Panc1 (cell line): Measurements from ENCODE around the gene SYNCRIP. TPM values are rescaled to one million over a fixed set of nuclear protein-coding genes. Genes with fewer than 3 reads are reported as not detected.

Experiments
- ATAC-seq: fragments of 200-7000 bp; cut with Tn5 transposase; 2 replicates; pipeline ENCODE4 v1.9.1; 2020; ENCODE audit warnings: mild to moderate bottlenecking, moderate library complexity
- BruUV-seq: library from RNA; stranded (reverse); fragments of 400-500 nt; replicated peaks from 2 replicates; lab custom pipeline; 2021; lab: Mats Ljungman, UMichigan
- CTCF ChIA-PET: fragments of 300-600 bp; sonication (Branson Sonifier 250); formaldehyde crosslinking; loops from one replicate; lab custom pipeline; 2022; ENCODE audit warnings: antibody characterized with exemption; lab: Charles Lee
- POLR2A ChIA-PET: fragments of 300-600 bp; sonication (Branson Sonifier 250); formaldehyde crosslinking; loops from one replicate; lab custom pipeline; 2022; ENCODE audit warnings: antibody characterized with exemption; lab: Charles Lee
- DNase-seq: peaks from one replicate; pipeline ENCODE4 v3.0.0-alpha.2; 2010; ENCODE audit warnings: low read depth, low spot score
- H3K27ac ChIP-seq: 2 replicates; pipeline ENCODE4 v1.5.1; 2011; ENCODE audit warnings: mild to moderate bottlenecking, low read length, inconsistent platforms
- H3K27me3 ChIP-seq: fragments of 200-500 bp; sonication (Bioruptor generic); 2 replicates; pipeline ENCODE4 v1.6.0; 2014; ENCODE audit warnings: low read length, inconsistent platforms; ENCODE audit not compliant: control insufficient read depth, insufficient read depth
- H3K36me3 ChIP-seq: fragments of 200-500 bp; sonication (Bioruptor generic); 2 replicates; pipeline ENCODE4 v1.5.1; 2014; ENCODE audit warnings: inconsistent platforms, mild to moderate bottlenecking, low read length, moderate library complexity; ENCODE audit not compliant: control insufficient read depth, insufficient read depth
- H3K4me1 ChIP-seq: 2 replicates; pipeline ENCODE4 v1.5.1; 2011; ENCODE audit warnings: inconsistent platforms, mild to moderate bottlenecking, low read length, moderate library complexity; ENCODE audit not compliant: control insufficient read depth, insufficient read depth
- H3K4me3 ChIP-seq, 2 experiments: 2 replicates each; pipeline ENCODE4 v1.5.1; 2011 to 2012; ENCODE audit warnings: low read depth in 2 of 2, low read length in 2 of 2, mild to moderate bottlenecking in 2 of 2, inconsistent platforms in 1 of 2, moderate library complexity in 1 of 2
- H3K9me3 ChIP-seq: fragments of 200-500 bp; sonication (Bioruptor generic); 2 replicates; pipeline ENCODE4 v1.5.1; 2014; ENCODE audit warnings: low read depth, mild to moderate bottlenecking, inconsistent platforms, low read length, moderate library complexity; ENCODE audit not compliant: control insufficient read depth, insufficient read depth
- POLR2AphosphoS5 ChIP-seq: IDR thresholded peaks from 2 replicates; pipeline ENCODE4 v1.6.1; 2012; ENCODE audit warnings: mild to moderate bottlenecking, low read depth, low read length, moderate library complexity
- SIN3A ChIP-seq: IDR thresholded peaks from 2 replicates; pipeline ENCODE4 v1.6.1; 2012; ENCODE audit warnings: low read depth, mild to moderate bottlenecking, low read length, moderate library complexity, borderline replicate concordance; ENCODE audit not compliant: insufficient read depth
- TCF7L2 ChIP-seq: IDR thresholded peaks from 2 replicates; pipeline ENCODE4 v1.6.1; 2011; ENCODE audit warnings: mild to moderate bottlenecking, low read depth, low read length, inconsistent platforms
- in situ Hi-C: cut with HindIII; loops from 2 replicates; pipeline ENCODE4 v1.10.0; 2016; ENCODE audit warnings: low sequenced_read_pairs, low pct_unique_long_range_greater_than_20kb
- intact Hi-C: fragments of 100-400 bp; cut with micrococcal nuclease; formaldehyde crosslinking; loops from one replicate; pipeline ENCODE4 v1.10.0; 2022; ENCODE audit not compliant: unreplicated experiment
- total RNA-seq: library from RNA; stranded (reverse); gene quantifications from one replicate; pipeline ENCODE4 v1.2.1, GENCODE V29; 2021; ENCODE audit not compliant: unreplicated experiment
- TF ChIP-seq, protein P1 (sequence below): fragments of 450-650 bp; IDR thresholded peaks from 2 replicates; pipeline ENCODE4 v1.5.1; 2017; ENCODE audit warnings: mild to moderate bottlenecking
- TF ChIP-seq, protein P2 (sequence below), 2 experiments: IDR thresholded peaks; 2 replicates each; pipeline ENCODE4 v1.6.1; 2011 to 2012; ENCODE audit warnings: low read depth in 2 of 2, control low read depth in 1 of 2, low read length in 1 of 2, mild to moderate bottlenecking in 1 of 2, moderate library complexity in 1 of 2; ENCODE audit not compliant: insufficient read depth in 1 of 2

SYNCRIP gene
- total RNA-seq, 1 experiment from 2014 or later, result 141 TPM

DNA sequence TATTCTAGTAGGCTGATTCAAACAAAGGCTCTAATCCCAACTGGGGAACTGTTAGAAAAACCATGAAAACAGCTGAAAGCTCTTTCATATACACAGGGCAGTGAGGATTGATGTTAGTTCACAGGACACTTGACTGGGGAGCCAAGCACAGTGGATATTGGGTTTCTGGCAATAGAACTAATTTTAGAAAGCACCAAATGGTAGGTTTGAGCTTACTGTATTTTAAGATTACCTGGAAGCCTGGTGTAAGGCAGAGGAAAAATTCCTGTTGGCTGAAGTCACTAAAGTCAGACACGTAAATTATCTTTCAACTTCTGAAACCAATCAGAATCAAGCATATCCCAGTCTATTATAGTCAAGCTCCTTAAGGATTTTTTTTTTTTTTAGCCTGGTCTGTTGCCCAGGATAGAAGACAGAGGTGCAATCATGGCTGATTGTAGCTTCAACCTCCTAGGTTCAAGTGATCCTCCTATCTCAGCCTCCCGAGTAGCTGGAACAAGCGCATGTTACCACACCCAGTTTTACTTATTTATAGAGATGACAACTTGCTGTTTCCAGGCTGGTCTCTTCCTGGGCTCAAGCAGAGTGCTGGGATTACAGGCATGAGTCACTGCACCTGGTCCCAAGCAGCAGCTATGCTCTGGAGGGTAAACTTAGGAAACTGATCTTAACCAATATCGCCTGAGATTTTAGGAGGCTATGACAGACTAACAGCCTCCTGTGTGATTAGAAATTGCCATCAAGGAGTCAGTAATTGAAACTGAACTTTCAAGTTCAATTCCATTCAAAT lies 32.5 kb upstream of the SYNCRIP start:
- Histone ChIP-seq H3K4me1 (peaks cover 22% of the 10 kb centered on the region), H3K4me3 (peak overlapping the region; percentile 70 to 96), H3K9me3 (no peaks in the 10 kb centered on the region), H3K27me3 (no peaks in the 10 kb centered on the region), H3K27ac (peak overlapping the region; percentile 95), H3K36me3 (peaks cover 16% of the 10 kb centered on the region)
- DNase-seq, result no peak
- intact Hi-C loops, result no loop called here
- ChIA-PET POLR2A (interaction anchor here (0.7 to 1.5 kb wide), 5 partner anchors 9 to 37 kb away, joined by 4 to 6 read pairs (median 4); partner anchors contain the start of gene SYNCRIP), CTCF (no interaction called here)
- peak; percentile 59; the same call in 1 of the 2 replicates for TF ChIP-seq POLR2AphosphoS5
- TF ChIP-seq, protein P1, sequence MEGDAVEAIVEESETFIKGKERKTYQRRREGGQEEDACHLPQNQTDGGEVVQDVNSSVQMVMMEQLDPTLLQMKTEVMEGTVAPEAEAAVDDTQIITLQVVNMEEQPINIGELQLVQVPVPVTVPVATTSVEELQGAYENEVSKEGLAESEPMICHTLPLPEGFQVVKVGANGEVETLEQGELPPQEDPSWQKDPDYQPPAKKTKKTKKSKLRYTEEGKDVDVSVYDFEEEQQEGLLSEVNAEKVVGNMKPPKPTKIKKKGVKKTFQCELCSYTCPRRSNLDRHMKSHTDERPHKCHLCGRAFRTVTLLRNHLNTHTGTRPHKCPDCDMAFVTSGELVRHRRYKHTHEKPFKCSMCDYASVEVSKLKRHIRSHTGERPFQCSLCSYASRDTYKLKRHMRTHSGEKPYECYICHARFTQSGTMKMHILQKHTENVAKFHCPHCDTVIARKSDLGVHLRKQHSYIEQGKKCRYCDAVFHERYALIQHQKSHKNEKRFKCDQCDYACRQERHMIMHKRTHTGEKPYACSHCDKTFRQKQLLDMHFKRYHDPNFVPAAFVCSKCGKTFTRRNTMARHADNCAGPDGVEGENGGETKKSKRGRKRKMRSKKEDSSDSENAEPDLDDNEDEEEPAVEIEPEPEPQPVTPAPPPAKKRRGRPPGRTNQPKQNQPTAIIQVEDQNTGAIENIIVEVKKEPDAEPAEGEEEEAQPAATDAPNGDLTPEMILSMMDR, result no peak
- TF ChIP-seq SIN3A, result no peak
- TF ChIP-seq, protein P2, sequence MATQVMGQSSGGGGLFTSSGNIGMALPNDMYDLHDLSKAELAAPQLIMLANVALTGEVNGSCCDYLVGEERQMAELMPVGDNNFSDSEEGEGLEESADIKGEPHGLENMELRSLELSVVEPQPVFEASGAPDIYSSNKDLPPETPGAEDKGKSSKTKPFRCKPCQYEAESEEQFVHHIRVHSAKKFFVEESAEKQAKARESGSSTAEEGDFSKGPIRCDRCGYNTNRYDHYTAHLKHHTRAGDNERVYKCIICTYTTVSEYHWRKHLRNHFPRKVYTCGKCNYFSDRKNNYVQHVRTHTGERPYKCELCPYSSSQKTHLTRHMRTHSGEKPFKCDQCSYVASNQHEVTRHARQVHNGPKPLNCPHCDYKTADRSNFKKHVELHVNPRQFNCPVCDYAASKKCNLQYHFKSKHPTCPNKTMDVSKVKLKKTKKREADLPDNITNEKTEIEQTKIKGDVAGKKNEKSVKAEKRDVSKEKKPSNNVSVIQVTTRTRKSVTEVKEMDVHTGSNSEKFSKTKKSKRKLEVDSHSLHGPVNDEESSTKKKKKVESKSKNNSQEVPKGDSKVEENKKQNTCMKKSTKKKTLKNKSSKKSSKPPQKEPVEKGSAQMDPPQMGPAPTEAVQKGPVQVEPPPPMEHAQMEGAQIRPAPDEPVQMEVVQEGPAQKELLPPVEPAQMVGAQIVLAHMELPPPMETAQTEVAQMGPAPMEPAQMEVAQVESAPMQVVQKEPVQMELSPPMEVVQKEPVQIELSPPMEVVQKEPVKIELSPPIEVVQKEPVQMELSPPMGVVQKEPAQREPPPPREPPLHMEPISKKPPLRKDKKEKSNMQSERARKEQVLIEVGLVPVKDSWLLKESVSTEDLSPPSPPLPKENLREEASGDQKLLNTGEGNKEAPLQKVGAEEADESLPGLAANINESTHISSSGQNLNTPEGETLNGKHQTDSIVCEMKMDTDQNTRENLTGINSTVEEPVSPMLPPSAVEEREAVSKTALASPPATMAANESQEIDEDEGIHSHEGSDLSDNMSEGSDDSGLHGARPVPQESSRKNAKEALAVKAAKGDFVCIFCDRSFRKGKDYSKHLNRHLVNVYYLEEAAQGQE (IDR thresholded peaks at IDR 0.05; ENCODE audit: insufficient read depth in 1 of 2, low read depth in 2 of 2, low read length in 1 of 2), result no peak
- no peak for TF ChIP-seq TCF7L2
- BruUV-seq, result no TSS peak
- no peak for ATAC-seq
- in situ Hi-C loops, result no loop called here

DNA sequence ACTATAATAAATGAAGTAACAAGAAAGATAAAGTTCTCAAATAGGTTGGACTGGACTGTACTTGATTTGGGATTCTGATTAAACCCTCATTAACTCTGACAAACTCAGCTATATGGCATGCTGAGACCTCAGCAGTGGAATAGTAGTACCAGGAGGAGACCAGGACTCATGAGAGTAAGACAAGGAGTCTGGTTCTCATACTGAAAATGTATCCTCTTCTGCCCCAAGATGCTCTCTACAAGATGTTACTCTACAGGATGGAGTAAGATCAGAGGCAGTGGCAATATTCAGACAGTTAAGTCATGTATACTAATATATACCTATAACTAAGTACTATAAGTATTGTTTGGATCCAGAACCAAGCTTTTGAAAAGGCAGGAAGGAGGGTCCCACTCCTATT lies 31.9 kb upstream of the SYNCRIP start:
- Histone ChIP-seq H3K27ac (peak overlapping the region; percentile 95; the same call in 1 of the 2 replicates), H3K4me3 (no peak overlapping the region), H3K27me3 (no peaks in the 10 kb centered on the region), H3K4me1 (peaks cover 22% of the 10 kb centered on the region), H3K36me3 (peaks cover 16% of the 10 kb centered on the region), H3K9me3 (no peaks in the 10 kb centered on the region)
- DNase-seq, result no peak
- in situ Hi-C loops (no loop called here), intact Hi-C loops (no loop called here)
- no peak for ATAC-seq
- no TSS peak for BruUV-seq
- POLR2A ChIA-PET, result interaction anchor here (1.1 to 1.5 kb wide), 4 partner anchors 8 to 34 kb away, joined by 4 to 6 read pairs (median 4); partner anchors contain the start of gene SYNCRIP
- CTCF ChIA-PET, result no interaction called here
- TF ChIP-seq SIN3A, result no peak
- TF ChIP-seq, protein P1, result no peak
- no peak for TF ChIP-seq TCF7L2
